ENCODE data around the gene ARHGEF16.

Gene ARHGEF16

DNA sequence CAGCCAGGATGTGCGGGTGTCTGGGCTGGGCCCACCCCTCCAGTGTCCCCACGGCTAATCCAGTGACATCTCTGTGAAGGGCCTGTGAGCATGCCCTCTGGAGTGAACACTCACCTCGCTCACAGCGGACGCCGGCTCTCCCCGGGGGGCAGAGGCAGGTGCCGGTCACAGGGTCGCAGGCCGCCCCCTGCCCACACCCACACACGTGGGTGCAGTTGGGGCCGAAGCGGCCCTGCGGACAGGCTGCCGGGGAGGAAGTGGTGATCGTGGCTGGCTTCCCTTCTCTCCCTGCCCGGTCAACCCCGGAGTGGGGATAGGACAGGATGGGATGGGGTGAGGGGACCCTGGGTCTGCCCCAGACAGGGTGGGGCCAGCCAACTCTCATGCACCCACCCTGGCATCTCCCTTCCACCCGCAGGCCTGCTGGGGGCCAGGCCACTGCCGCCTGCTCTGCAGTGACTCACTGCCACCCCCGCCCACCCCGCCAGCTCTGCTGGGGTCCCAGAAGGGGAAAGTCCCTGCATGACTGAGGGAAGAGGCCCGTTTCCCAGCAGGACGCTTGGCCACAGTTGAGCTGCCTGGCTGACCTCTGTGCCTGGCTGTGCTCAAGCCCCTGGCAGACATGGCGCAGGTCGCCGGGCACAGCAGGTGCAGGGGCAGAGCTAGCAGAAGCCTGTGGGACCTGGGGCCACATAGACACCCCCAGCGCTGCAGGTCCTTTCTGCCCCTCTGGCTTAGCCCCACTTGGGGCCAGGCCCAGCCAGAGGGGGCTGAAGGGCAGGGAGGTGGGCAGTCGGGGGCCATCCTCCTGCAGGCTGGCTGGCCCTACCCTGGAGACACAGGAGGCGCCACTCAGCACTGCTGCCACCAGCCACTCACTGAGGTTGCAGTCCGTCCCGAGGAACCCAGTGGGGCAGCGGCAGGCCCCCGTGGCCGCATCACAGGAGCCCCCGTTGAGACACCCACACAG, 41.6 kb downstream of the ARHGEF16 start:
- in situ Hi-C loops (cut with MboI; ENCODE audit: low sequenced_read_pairs): no loop called here

DNA sequence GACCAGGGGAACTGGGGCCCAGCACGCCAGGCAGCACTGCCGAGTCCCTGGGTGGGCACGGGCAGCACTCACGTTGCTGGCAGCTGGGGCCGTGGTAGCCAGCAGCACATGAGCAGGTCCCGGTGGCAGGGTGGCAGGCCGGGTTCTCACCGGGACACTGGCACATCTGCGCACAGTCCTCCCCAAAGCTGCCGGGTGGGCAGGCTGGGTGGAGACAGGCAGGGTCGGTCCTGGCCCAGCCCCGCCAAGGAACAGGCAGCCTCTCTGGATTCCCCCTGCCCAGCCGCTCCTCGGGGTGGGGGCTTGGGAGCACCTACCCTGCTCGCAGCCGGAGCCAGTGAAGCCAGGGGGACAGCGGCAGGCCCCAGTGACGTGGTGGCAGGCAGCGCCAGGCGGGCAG, 42.5 kb downstream of the ARHGEF16 start:
- in situ Hi-C loops (cut with MboI; ENCODE audit: low sequenced_read_pairs): no loop called here

DNA sequence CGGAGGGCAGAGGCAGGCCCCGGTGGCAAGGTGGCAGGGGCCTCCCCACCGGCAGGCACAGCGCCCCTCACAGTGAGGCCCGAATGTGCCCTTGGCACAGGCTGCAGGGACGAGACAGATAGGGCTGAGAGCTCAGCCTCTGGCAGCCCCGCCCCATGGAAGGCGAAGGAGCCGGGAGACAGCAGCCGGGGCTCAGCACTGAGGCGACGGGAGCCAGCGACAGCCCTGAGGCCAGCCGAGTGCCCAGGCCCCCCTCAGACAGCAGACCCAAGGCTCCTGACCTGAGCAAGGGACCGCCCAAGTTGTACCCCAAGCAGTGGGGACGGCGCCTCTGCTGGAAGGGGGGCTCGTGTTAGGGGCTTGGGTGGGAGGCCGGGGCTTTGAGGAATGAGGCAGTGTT, 43.1 kb downstream of the ARHGEF16 start:
- in situ Hi-C loops (cut with MboI; ENCODE audit: low sequenced_read_pairs): no loop called here

DNA sequence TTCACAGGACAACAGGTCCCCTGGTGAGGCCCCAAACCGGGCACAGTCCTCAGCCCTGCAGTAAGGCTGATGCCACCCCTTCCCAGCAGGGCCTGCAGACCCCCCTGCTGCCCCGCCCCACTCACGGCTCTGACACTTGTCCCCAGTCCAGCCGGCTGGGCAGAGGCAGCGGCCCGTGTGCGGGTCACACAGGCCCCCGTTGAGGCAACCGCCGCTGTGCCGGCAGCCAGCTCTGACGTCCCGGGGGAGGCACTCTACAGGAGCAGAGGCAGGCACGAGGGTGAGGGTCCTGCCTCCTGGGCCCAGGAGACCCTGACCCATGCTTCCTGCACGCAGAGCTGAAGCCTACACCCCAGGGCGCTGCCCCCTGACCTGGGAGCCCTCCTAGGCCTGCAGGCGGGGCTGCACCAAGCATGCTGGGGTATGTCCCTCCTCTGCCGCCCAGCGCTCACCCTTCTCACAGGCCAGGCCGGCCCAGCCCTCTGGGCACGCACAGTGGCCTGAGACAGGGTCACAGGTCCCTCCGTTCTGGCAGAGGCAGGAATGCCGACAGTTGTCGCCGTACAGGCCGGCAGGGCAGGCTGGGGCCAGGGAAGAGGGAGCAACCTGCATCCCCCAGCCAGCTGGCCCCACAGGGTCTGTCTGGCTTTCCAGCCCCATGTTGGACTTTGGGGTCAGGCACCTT, 43.9 kb downstream of the ARHGEF16 start:
- in situ Hi-C loops (cut with MboI; ENCODE audit: low sequenced_read_pairs): no loop called here

DNA sequence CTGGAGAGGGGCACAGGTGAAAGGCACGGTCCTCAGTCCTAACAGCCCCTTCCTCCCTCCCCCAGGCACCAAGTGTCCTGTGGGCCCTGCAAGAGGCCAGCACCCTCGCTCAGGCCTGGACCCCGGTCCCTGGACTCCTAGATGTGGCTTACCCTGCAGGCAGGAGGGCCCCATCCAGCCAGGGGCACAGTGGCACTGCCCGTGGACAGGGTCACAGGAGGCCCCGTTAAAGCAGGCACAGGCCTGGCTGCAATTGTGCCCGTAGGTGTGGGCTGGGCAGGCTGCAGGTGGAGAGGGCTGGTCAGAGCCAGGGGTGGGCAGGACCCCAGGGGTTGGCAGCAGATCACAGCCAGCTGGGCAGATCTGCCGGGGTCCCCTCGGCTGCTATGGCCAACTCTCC, 44.5 kb downstream of the ARHGEF16 start:
- in situ Hi-C loops (cut with MboI; ENCODE audit: low sequenced_read_pairs): no loop called here

DNA sequence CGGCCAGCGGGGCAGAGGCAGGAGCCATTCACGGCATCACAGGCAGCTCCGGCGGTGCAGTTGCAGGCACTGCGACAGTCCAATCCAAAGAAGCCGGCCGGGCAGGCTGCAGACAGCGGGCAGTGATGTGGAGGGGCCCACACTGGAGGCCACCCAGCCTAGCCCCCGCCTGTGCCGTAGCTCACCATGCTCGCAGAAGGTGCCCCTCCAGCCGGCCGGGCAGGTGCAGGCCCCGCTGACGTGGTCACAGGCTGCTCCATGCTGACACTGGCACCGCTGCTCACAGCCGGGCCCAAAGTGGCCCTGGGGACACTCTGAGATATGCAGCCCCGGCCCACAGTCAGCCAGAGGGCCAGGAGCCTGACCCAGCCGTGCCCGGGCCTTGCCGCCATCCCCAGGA, 45.1 kb downstream of the ARHGEF16 start:
- in situ Hi-C loops (cut with MboI; ENCODE audit: low sequenced_read_pairs): no loop called here

DNA sequence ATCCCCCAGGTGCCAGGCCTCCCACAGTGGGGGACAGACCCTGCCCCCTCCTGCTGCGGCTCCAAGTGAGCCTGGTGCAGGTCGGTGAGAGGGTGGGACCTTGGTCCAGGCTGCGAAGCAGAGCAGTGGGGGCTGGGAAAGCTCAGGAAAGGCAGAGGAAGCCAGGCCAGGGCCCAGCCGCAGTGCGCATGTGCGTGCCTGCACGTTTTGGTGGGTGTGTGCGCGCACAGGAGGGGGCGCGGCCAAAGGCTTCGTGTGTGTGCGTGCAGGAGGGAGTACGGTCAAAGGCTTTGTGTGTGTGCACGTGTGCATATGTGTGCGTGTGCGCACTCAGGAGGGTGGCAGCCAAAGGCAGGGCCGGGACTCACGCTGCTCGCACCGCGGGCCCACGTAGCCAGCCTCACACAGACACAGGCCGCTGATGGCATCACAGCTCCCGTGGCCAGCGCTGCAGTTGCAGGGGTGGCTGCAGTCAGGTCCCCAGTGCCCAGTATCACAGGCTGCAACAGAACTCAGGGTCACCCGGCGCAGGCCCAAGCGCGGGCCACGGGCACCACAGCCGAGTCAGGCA, 45.9 kb downstream of the ARHGEF16 start:
- in situ Hi-C loops (cut with MboI; ENCODE audit: low sequenced_read_pairs): no loop called here

DNA sequence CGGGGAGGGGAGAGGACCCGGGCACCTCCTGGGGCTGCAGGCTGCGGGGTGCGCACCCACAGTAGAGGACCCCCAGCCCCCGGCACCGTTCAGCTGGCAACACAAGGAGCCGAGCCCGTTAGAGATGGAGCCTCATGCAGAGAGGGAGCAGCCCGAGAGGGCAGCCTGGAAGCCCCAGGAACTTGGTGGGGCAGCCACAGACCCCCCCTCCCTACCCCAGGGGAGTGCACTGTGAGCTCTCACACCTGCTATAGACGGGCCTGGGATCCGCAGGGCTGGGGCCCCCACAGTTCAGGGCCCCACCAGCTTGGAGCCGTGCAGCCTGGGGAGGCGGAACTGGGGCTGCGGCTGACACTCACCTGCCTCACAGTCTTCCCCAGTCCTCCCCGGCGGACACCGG, 47.0 kb downstream of the ARHGEF16 start:
- in situ Hi-C loops (cut with MboI; ENCODE audit: low sequenced_read_pairs): no loop called here

DNA sequence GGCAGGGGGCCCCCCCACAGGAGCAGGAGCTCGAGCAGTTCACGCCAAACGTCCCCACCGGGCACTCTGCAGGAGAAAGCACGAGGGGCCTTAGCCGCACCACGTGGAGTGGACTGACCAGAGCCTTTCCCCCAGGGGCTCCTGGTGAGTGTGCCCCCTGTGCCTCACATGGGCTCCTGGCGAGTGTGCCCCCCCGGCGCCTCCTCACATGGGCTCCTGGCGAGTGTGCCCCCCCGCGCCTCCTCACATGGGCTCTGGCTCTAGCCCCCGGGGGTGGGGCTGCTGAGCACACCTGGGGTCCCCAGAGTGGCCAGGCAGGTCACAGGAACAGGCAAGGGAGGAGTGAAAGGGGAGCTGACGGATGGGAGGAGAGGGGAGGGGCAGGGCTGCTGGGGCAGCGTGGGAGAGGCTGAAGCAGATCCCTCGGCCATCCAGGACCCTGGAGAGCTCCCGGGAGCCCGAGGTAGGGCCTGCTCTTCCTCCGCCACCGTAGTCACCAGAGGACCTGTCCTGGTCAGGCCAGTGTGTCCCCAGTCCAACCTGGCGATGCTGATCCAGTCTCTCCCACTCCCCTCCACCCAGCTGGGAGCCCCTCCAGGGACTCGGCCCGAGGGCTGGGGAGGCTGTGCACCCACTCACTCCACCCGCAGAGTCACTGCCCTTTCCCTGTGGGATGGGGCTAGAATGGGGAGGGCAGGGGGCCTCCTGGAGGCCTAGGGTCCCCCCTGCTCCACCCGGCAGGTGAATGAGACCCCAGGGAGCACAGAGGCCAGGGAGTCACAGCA, 47.6 kb downstream of the ARHGEF16 start:
- in situ Hi-C loops (cut with MboI; ENCODE audit: low sequenced_read_pairs): no loop called here

DNA sequence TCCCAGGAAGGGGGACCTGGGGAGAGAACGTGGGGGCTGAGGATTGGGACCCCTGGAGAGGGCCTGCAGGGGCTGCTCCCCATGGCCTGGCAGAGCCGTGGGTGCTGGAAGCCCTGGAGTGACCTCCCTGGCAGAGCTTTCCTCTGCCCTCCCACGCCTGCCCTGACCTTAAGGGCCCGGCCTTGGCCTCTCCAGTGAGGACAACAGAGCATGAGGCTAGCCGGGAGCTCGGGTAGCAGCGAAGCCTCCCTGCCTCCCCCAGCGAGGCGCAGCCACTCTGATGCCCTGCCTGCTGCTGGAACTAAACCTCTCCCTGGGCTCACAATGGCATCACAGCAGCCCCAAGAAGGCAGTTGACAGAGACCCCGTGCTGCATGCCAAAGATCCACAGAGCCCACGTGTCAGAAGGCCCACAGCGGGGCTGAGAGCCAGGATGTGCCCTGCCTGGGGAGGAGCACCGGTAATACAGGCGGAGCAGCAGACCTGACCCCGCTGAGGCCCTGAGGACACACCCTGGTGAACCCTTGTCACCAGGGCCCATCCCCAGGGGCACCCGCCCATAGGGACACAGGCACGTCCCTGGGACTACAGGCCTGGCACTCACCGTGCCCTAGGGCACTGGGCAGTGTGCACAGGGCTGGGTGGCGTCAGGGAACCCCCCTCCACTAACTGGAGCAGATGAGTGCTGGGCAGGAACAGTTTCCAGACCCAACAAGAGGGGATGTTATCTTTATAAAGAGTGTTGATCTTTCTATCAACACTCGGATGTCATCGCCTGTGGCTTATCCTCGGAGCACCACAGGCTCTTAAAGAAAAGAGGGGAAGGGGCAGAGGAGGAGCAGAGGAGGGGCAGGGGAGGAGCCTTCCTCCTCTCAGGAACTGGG, 48.4 kb downstream of the ARHGEF16 start:
- in situ Hi-C loops (cut with MboI; ENCODE audit: low sequenced_read_pairs): no loop called here

DNA sequence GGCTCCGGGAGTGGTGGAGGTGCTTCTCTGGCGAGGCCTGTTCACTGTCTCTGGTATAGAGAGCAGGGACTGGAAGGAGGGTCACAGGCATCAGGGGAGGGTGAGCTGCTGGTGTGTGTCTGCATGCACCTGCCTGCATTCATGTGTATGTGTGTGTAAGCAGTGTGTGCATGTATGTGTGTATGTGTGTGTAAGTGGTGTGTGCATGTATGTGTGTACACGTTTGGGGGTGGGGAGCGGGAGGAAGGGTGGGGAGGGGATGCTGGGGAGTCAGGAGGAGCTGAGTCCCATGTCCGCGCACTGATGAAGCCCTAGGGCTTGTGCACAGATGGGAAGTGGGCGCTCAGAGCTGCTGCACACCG, 49.0 kb downstream of the ARHGEF16 start:
- in situ Hi-C loops (cut with MboI; ENCODE audit: low sequenced_read_pairs): no loop called here

DNA sequence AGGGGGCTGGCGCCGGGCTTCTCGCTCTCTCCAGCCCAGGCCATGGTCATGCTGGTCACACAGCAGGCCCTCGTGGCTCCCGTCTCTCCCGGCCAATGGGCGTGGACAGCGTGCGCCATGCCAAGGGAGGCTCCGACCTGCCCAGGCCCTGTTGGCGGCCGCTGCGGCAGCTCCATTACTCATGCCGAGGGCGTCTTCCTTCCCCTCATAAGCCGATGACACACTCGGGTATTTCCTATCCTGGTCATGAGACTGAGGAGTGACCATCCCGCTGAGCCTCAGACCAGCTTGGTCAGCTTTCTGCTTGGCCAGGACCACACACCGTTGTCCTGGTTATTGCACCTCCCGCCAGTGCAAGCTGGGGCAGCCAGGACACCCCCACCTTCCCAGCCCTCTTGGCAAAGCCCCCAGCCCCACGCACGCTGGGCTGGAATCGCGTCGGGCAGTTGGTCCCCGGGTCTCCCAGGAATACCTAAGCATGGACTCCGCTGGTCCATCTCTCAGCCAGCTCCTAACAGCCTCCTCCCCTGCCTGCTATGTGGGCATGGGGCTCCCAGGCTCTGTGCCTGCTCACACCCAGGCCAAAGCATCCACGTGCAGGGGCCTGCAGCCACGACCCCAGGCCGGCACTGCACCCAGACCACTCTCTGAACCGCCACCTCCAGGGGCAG, 49.8 kb downstream of the ARHGEF16 start:
- in situ Hi-C loops (cut with MboI; ENCODE audit: low sequenced_read_pairs): no loop called here

DNA sequence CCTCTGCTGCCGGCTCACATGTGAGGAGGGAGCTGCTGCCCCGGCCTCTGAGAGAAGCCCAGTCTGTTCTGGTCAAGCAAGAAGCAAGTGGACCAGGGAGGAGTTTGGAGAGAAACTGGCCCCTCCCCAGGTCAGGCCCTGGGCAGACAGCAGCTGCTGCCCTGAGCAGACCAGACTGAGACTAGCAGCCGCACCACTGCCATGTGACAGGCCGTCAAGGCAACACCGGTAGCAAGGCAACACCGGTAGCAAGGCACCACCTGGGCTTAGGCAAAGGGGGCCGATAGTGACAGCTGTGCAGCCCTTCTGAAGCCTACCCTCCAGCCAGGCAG, 50.3 kb downstream of the ARHGEF16 start:
- in situ Hi-C loops (cut with MboI; ENCODE audit: low sequenced_read_pairs): no loop called here

DNA sequence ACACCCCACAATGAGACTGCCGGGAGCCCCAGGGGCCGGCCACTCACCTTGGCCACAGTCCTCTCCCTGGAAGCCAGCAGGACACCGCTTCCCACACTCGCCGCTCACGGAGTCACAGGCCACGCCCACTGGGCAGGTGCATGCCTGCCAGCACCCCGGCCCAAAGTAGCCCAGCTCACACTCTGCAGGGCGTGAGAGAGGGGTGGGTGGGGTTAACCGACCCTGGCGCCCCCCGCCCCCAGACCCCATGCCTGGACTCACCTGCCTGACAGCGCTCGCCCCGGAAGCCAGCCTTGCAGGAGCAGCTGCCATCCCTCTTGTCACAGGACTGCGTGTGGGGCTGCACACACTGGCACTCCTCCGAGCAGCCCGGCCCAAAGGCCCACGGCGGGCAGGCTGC, 50.7 kb downstream of the ARHGEF16 start:
- in situ Hi-C loops (cut with MboI; ENCODE audit: low sequenced_read_pairs): no loop called here

DNA sequence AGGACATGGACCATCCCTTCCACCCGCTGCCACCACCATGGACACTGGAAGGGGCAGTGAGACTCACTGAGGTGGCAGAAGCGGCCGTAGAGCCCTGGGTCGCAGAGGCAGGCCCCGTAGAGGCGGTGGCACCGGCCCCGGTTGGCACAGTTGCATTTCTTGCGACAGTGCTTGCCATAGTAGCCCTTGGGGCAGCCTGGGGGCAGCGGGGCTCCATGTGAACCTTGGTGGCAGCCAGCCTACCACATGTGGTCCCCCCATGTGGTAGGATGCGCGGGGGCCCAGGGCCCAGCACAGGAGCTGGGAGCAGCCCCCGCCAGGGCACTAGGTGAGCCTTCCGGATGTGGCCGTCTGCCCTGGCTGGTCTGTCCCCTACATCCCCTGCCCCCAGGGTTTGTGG, 51.6 kb downstream of the ARHGEF16 start:
- in situ Hi-C loops (cut with MboI; ENCODE audit: low sequenced_read_pairs): no loop called here

DNA sequence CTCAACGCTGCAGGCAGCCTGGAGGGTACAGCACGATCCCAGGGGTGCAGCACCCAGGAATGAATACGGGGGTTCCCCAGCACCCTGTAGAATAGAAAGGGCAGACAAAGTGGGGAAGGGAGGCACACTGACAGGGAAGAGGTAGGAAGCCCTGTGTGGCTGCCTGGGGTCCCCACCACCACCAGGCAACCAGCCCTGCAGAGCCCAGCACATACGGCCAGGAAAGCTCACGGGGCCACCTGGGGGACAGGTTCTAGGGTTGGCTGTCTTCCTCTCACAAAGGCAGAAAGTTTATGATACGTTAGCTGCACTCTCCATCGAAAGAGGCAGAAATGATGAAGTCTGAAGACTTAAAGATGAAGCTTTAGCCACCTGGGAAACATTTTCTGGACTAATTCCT, 52.5 kb downstream of the ARHGEF16 start:
- in situ Hi-C loops (cut with MboI; ENCODE audit: low sequenced_read_pairs): no loop called here

DNA sequence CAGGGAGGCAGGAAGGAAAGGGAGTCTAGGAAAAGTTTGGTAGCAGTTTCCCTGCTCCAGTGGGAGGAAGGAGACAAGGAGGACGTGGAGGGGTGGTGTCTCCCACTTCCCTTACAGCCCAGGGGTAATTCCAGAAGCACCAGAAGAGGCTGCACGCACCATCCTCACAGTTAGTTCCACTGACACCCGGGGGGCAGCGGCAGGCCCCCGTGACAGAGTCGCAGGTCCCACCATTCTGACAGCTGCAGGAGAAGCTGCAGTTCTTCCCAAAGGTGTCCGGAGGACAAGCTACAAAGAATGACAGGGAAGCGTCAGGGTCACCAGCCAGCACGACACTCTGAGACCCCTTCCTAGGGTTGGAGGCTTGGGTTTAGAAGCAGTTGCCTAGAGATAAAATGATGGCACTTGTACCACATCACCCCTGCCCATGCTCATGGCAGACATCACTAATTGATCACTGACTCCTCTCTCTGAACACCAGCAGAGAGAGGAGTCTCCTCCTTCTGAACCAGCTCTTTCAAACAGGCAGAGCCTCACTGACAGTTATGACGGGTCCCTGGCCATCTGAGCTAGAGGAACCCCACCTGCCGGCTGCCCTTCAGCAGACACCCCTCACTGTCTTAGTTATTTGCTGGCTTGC, 53.3 kb downstream of the ARHGEF16 start:
- in situ Hi-C loops (cut with MboI; ENCODE audit: low sequenced_read_pairs): no loop called here

DNA sequence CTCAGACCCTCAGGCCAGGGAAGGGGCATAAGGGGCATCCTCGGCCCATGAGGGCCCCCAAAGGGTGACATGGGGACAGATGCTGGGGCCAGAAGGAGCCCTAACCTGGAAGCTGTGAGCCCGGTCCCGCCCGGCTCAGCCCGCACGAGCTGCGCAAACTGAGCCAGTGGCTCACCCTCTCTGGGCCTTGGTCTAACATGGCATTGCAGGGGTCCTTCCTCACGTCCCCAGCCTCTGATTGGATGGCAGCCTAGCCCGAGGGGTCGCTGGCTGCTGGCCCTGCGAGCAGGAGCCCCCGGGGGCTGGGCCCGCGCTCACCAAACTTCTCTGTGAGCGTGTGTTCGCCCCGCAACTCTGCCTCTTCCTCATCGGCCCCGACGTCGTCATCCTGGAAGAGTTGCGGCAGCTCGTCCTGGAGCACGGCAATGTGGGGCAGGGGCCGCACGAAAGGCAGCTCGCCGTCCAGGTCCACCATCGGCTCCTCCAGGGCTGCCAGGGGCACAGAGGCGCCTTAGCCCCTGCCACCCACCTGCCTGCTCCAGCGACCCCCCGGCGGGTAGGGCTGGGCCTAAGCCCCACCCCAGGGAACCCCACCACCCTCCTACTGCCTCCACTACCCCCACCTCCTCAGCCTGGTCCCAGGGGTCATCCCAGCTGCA, 54.4 kb downstream of the ARHGEF16 start:
- in situ Hi-C loops (cut with MboI; ENCODE audit: low sequenced_read_pairs): no loop called here

DNA sequence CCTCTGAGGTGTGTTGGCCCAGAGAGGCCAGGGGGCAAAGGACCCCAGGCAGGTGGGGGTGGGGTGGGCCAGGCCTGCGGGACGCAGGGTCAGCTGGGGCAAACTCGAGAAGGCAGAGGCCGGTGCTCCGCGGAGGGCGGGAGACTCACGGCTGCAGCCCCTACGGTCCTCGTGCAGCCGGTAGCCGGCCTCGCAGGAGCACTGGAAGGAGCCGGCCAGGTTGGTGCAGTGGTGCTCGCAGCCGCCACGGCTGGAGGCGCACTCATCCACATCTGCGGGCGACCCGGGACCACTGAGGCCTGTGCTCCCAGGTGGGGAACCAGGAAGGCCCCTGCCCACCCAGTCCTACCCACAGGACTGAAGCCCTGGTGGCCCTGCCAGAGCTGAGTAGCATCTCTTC, 55.3 kb downstream of the ARHGEF16 start:
- in situ Hi-C loops (cut with MboI; ENCODE audit: low sequenced_read_pairs): no loop called here

Measured in HL-60/S4 treated with retinoic acid at 250 ng/mL for 4 days and 3 days (cell line).